H9 (cell line): ENCODE data around the gene SPRED1. TPM values are rescaled to one million over a fixed set of nuclear protein-coding genes. Genes with fewer than 3 reads are reported as not detected.
"Not testable (repeated sequence)": the region's sequence is repeated elsewhere in the genome, so short reads cannot be mapped to it uniquely, and the experiment has no call there.

Source experiments
- DNase-seq: peaks from one replicate; pipeline ENCODE4 v3.0.0-alpha.2; 2017
- H2AFZ ChIP-seq: one replicate; pipeline ENCODE4 v1.6.1; 2013; ENCODE audit warnings: mild to moderate bottlenecking, low read length, control low read depth, moderate library complexity
- H2AK5ac ChIP-seq: 2 replicates; pipeline ENCODE4 v1.6.1; 2013; ENCODE audit warnings: low read length, control low read depth, mixed read lengths; ENCODE audit not compliant: insufficient read length
- H2BK120ac ChIP-seq: one replicate; pipeline ENCODE4 v1.6.1; 2013; ENCODE audit warnings: low read depth, mild to moderate bottlenecking, low read length, control low read depth, inconsistent platforms; ENCODE audit not compliant: poor library complexity, severe bottlenecking
- H2BK12ac ChIP-seq: 2 replicates; pipeline ENCODE4 v1.6.1; 2013; ENCODE audit warnings: low read length, control low read depth, mixed read lengths, low read depth; ENCODE audit not compliant: insufficient read length
- H2BK15ac ChIP-seq: 2 replicates; pipeline ENCODE4 v1.6.1; 2013; ENCODE audit warnings: low read depth, low read length, control low read depth
- H2BK20ac ChIP-seq: one replicate; pipeline ENCODE4 v1.6.1; 2013; ENCODE audit warnings: low read depth, mild to moderate bottlenecking, low read length, control low read depth, inconsistent platforms; ENCODE audit not compliant: poor library complexity, severe bottlenecking
- H2BK5ac ChIP-seq: 2 replicates; pipeline ENCODE4 v1.6.1; 2013; ENCODE audit warnings: low read length, control low read depth, mixed read lengths; ENCODE audit not compliant: insufficient read length
- H3K14ac ChIP-seq: 2 replicates; pipeline ENCODE4 v1.6.1; 2013; ENCODE audit warnings: low read length, control low read depth; ENCODE audit not compliant: insufficient read depth
- H3K18ac ChIP-seq: 2 replicates; pipeline ENCODE4 v1.6.1; 2013; ENCODE audit warnings: low read depth, mild to moderate bottlenecking, mixed read lengths, low read length, control low read depth; ENCODE audit not compliant: insufficient read length
- H3K23ac ChIP-seq: 2 replicates; pipeline ENCODE4 v1.6.1; 2013; ENCODE audit warnings: low read length, control low read depth, mixed read lengths, low read depth; ENCODE audit not compliant: insufficient read length
- H3K23me2 ChIP-seq: 2 replicates; pipeline ENCODE4 v1.6.1; 2013; ENCODE audit warnings: low read depth, mild to moderate bottlenecking, mixed read lengths, low read length, control low read depth; ENCODE audit not compliant: insufficient read length, poor library complexity, severe bottlenecking
- H3K27ac ChIP-seq: 2 replicates; pipeline ENCODE4 v1.5.1; 2013; ENCODE audit warnings: low read length, control low read depth, mixed read lengths, low read depth; ENCODE audit not compliant: insufficient read length
- H3K27me3 ChIP-seq: 2 replicates; pipeline ENCODE4 v1.6.1; 2013; ENCODE audit warnings: low read length, control low read depth, inconsistent platforms; ENCODE audit not compliant: insufficient read depth
- H3K4ac ChIP-seq: 2 replicates; pipeline ENCODE4 v1.6.1; 2013; ENCODE audit warnings: low read depth, mild to moderate bottlenecking, control low read depth, inconsistent platforms, low read length, moderate library complexity
- H3K4me1 ChIP-seq: 2 replicates; pipeline ENCODE4 v1.6.1; 2013; ENCODE audit warnings: low read length, control low read depth, inconsistent platforms; ENCODE audit not compliant: insufficient read depth
- H3K4me2 ChIP-seq: 2 replicates; pipeline ENCODE4 v1.6.1; 2013; ENCODE audit warnings: low read length, control low read depth, mixed read lengths; ENCODE audit not compliant: insufficient read length, insufficient read depth
- H3K56ac ChIP-seq: 2 replicates; pipeline ENCODE4 v1.6.1; 2013; ENCODE audit warnings: low read depth, mild to moderate bottlenecking, mixed read lengths, low read length, control low read depth; ENCODE audit not compliant: insufficient read length
- H3K79me1 ChIP-seq: 2 replicates; pipeline ENCODE4 v1.6.1; 2013; ENCODE audit warnings: low read depth, mild to moderate bottlenecking, moderate library complexity, low read length, control low read depth, inconsistent platforms; ENCODE audit not compliant: insufficient read depth, poor library complexity, severe bottlenecking
- H3K79me2 ChIP-seq: 2 replicates; pipeline ENCODE4 v1.6.1; 2013; ENCODE audit warnings: low read length, control low read depth, inconsistent platforms; ENCODE audit not compliant: insufficient read depth
- H3K9ac ChIP-seq: 2 replicates; pipeline ENCODE4 v1.6.1; 2013; ENCODE audit warnings: low read length, control low read depth, mixed read lengths; ENCODE audit not compliant: insufficient read length; ENCODE audit errors: extremely low read depth
- H3K9me3 ChIP-seq: one replicate; pipeline ENCODE4 v1.6.1; 2013; ENCODE audit warnings: low read depth, low read length, inconsistent platforms; ENCODE audit not compliant: control insufficient read depth
- H3T11ph ChIP-seq: one replicate; pipeline ENCODE4 v1.6.1; 2013; ENCODE audit warnings: mild to moderate bottlenecking, low read length, control low read depth, inconsistent platforms
- H4K20me1 ChIP-seq: one replicate; pipeline ENCODE4 v1.6.1; 2013; ENCODE audit not compliant: control insufficient read depth, insufficient read length, insufficient read depth
- H4K5ac ChIP-seq: 2 replicates; pipeline ENCODE4 v1.6.1; 2013; ENCODE audit warnings: low read depth, mild to moderate bottlenecking, mixed read lengths, low read length, control low read depth; ENCODE audit not compliant: insufficient read length
- H4K8ac ChIP-seq: replicated peaks from 2 replicates; pipeline ENCODE4 v1.6.1; 2013; ENCODE audit warnings: low read length, control low read depth, mixed read lengths, low read depth; ENCODE audit not compliant: insufficient read length
- H4K91ac ChIP-seq: 2 replicates; pipeline ENCODE4 v1.6.1; 2013; ENCODE audit warnings: low read depth, mild to moderate bottlenecking, moderate library complexity, mixed read lengths, low read length, control low read depth; ENCODE audit not compliant: insufficient read length
- H3K27ac Mint-ChIP-seq, 3 experiments: 2 replicates in 2 of 3; 3 replicates in 1 of 3; pipeline ENCODE4 v1.8.0; 2020 to 2021; ENCODE audit warnings: mixed read lengths in 3 of 3, mild to moderate bottlenecking in 1 of 3, moderate library complexity in 1 of 3
- H3K27me3 Mint-ChIP-seq: 2 replicates; pipeline ENCODE4 v1.8.0; 2021; ENCODE audit warnings: low read depth, mild to moderate bottlenecking, moderate library complexity, mixed read lengths
- H3K36me3 Mint-ChIP-seq, 3 experiments: 2 replicates in 2 of 3; 3 replicates in 1 of 3; pipeline ENCODE4 v1.8.0; 2020 to 2021; ENCODE audit warnings: low read depth in 3 of 3, mixed read lengths in 3 of 3; ENCODE audit not compliant: insufficient read depth in 1 of 3
- H3K4me1 Mint-ChIP-seq, 2 experiments: 2 replicates each; pipeline ENCODE4 v1.8.0; 2020; ENCODE audit warnings: mixed read lengths in 2 of 2
- H3K4me3 Mint-ChIP-seq, 2 experiments: 2 replicates in 1 of 2; 3 replicates in 1 of 2; pipeline ENCODE4 v1.8.0; 2020 to 2021; ENCODE audit warnings: mild to moderate bottlenecking in 2 of 2, mixed read lengths in 2 of 2, moderate library complexity in 1 of 2
- H3K9me3 Mint-ChIP-seq, 2 experiments: 2 replicates in 1 of 2; 3 replicates in 1 of 2; pipeline ENCODE4 v1.8.0; 2020; ENCODE audit warnings: mild to moderate bottlenecking in 2 of 2, mixed read lengths in 2 of 2, moderate library complexity in 1 of 2
- CTCF ChIP-seq: fragments of 200-600 bp; sonication (generic); conservative IDR thresholded peaks from 3 replicates; pipeline ENCODE4 v1.8.0; 2021; ENCODE audit warnings: antibody characterized with exemption, mild to moderate bottlenecking
- WGBS: extraction: QIAGEN DNeasy Blood & Tissue Kit; methylation state at CpG from one replicate; pipeline ENCODE4 v1.1.7; 2013; ENCODE audit warnings: missing lambda C conversion rate, low lambda C conversion rate, mixed read lengths; ENCODE audit not compliant: insufficient read length; ENCODE audit errors: extremely low coverage; 5-methylcytosine and 5-hydroxymethylcytosine counted together
- total RNA-seq: library from RNA; stranded (reverse); gene quantifications from 2 replicates; pipeline ENCODE4 v1.2.1, GENCODE V29; 2021

The SPRED1 gene
- total RNA-seq, 1 experiment from 2014 or later = 41.0 TPM

- no peak overlapping the region for H3K14ac ChIP-seq
- peaks cover 2% of the 10 kb centered on the region for H3K79me1 ChIP-seq
- no peak overlapping the region for H3K4ac ChIP-seq
- no peak overlapping the region for H2BK20ac ChIP-seq
- Mint-ChIP-seq H3K9me3 (no peaks in the 10 kb centered on the region; a peak in 2 of 5 replicates), H3K27ac (no peak overlapping the region), H3K36me3 (peaks cover 0 to 6% (median 3%) of the 10 kb centered on the region in 3 experiments; a peak in 4 of 7 replicates), H3K4me3 (no peak overlapping the region), H3K27me3 (no peaks in the 10 kb centered on the region), H3K4me1 (peaks cover 15% of the 10 kb centered on the region in 2 experiments)
- no peak for DNase-seq
- no peak overlapping the region for H2AK5ac ChIP-seq
- H4K20me1 ChIP-seq = no peaks in the 10 kb centered on the region
- H4K91ac ChIP-seq = no peak overlapping the region
- H3K27ac ChIP-seq = no peak overlapping the region
- no peak overlapping the region for H3T11ph ChIP-seq
- H2BK120ac ChIP-seq = no peak overlapping the region
- no peak for TF ChIP-seq CTCF
- H3K9ac ChIP-seq = no peak overlapping the region
- no peak overlapping the region for H2BK15ac ChIP-seq
- no peak overlapping the region for H3K56ac ChIP-seq
- peaks cover 58% of the 10 kb centered on the region for H3K79me2 ChIP-seq
- no peak overlapping the region for H3K18ac ChIP-seq
- no peak overlapping the region for H2BK12ac ChIP-seq
- no peaks in the 10 kb centered on the region for H3K4me1 ChIP-seq
- H3K23ac ChIP-seq = no peak overlapping the region
- H4K5ac ChIP-seq = no peak overlapping the region
- H3K27me3 ChIP-seq = no peaks in the 10 kb centered on the region
- no peak overlapping the region for H2BK5ac ChIP-seq
- no peak overlapping the region for H3K4me2 ChIP-seq
- no peaks in the 10 kb centered on the region for H3K9me3 ChIP-seq
- H3K23me2 ChIP-seq = no peaks in the 10 kb centered on the region
- H4K8ac ChIP-seq = no peak overlapping the region
- no CpG with 5 or more reads among the region's 2 CpGs for WGBS
- H2AFZ ChIP-seq = no peak overlapping the region
These were observed 23.3 kb downstream of the SPRED1 start for GRCh38 chr15:38275959-38276358.

GRCh38 chr15:38277281-38277680 is 24.6 kb downstream of the SPRED1 start:
- not testable (repeated sequence) for H3K9ac ChIP-seq

More at GRCh38 chr15:38277281-38277680, 24.6 kb downstream of the SPRED1 start:
- DNase-seq, H3K4me3 Mint-ChIP-seq, H2BK15ac ChIP-seq, H3K56ac ChIP-seq, H3K9me3 Mint-ChIP-seq, H2AK5ac ChIP-seq, H3K18ac ChIP-seq, H2AFZ ChIP-seq, H3K27me3 ChIP-seq, H2BK20ac ChIP-seq, H4K8ac ChIP-seq, H2BK120ac ChIP-seq, H3T11ph ChIP-seq, H3K36me3 Mint-ChIP-seq, H3K4me1 ChIP-seq, H4K5ac ChIP-seq, H4K91ac ChIP-seq, H2BK5ac ChIP-seq, H3K9me3 ChIP-seq, H3K79me1 ChIP-seq, H3K23me2 ChIP-seq, H4K20me1 ChIP-seq, H3K27ac Mint-ChIP-seq, H3K23ac ChIP-seq, H3K27ac ChIP-seq, H3K27me3 Mint-ChIP-seq, H3K4me2 ChIP-seq, H3K14ac ChIP-seq, H2BK12ac ChIP-seq, H3K4ac ChIP-seq: not testable (repeated sequence)
- no CpG with 5 or more reads among the region's 1 CpG for WGBS
- H3K4me1 Mint-ChIP-seq = peaks cover 17 to 21% of the 10 kb centered on the region in 2 experiments
- H3K79me2 ChIP-seq = peaks cover 50% of the 10 kb centered on the region; the same call in 1 of the 2 replicates
